Measurements from ENCODE around the gene LEUTX.
"Not testable (repeated sequence)": the region's sequence is repeated elsewhere in the genome, so short reads cannot be mapped to it uniquely, and the experiment has no call there.

The LEUTX gene

GRCh38 chr19:39759457-39760184 is 19.0 kb upstream of the LEUTX start:
- peak; percentile 71 for DNase-seq (ENCODE audit: extremely low read depth, insufficient read length)
- Histone ChIP-seq H3K4me3 (replicated peaks; ENCODE audit: low read depth, low read length) (no peak overlapping the region), H3K36me3 (ENCODE audit: control insufficient read depth, insufficient read depth, low read length) (no peaks in the 10 kb centered on the region), H3K27me3 (replicated peaks; ENCODE audit: control insufficient read depth, insufficient read depth, low read length) (no peaks in the 10 kb centered on the region)
- no peak for TF ChIP-seq CTCF (IDR thresholded peaks at IDR 0.05; ENCODE audit: insufficient read depth, low read length, poor library complexity, severe bottlenecking)

- not testable (repeated sequence) for H3K27me3 ChIP-seq (replicated peaks; ENCODE audit: control insufficient read depth, insufficient read depth, low read length); H3K4me3 ChIP-seq (replicated peaks; ENCODE audit: low read depth, low read length); DNase-seq (ENCODE audit: extremely low read depth, insufficient read length); H3K36me3 ChIP-seq (ENCODE audit: control insufficient read depth, insufficient read depth, low read length)
These were observed 16.8 kb upstream of the LEUTX start for GRCh38 chr19:39761851-39762250.

DNA sequence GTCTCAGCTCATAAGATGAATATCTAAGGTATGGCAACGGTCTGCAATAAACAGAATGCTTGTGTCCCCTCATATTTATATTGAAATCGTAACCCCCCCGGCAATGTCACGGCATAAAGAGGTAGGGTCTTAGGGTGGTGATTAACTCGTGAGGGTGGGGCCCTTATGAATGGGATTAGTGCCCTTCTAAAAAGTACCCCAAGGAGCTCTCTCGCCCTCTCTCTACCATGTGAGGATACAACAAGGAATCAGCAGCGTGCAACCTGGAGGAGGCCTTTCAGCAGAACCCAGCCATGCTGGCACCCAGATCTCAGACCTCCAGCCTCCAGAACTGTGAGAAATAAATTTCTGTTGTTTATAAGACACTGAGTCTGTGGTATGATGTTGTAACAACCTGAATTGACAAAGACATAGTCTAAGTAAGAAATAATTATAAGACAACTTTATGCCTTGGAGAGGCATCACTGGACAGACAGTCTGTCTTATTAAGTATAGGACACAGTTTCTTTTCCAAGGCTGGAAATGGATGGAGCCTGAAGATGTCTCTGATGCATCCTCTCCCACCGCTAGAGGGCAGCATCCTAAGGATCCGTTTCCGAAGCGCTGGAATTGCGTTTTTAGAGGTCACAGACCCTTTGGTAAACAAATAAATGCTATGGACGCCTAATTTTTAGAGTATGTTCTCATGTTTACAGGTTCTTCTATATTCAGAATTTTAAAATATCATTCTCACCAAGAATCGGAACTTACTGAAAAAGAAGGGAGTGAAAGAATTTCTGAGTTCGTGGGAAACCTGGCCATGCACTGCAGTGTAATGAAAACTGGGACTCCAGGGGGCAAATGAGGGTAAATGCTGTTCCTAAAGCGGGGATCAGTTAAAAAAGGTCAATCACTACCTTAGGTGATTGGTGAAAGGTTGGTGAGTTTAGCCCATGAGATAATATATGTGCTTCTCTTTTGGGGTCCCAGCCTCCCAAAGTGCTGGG is 13.3 kb upstream of the LEUTX start:
- TF ChIP-seq CTCF (IDR thresholded peaks at IDR 0.05; ENCODE audit: insufficient read depth, low read length, poor library complexity, severe bottlenecking): peak; percentile 73
- Histone ChIP-seq H3K4me3 (replicated peaks; ENCODE audit: low read depth, low read length) (no peak overlapping the region), H3K36me3 (ENCODE audit: control insufficient read depth, insufficient read depth, low read length) (no peaks in the 10 kb centered on the region), H3K27me3 (replicated peaks; ENCODE audit: control insufficient read depth, insufficient read depth, low read length) (no peaks in the 10 kb centered on the region)
- DNase-seq (ENCODE audit: extremely low read depth, insufficient read length): no peak

GRCh38 chr19:39768334-39768733 is 10.3 kb upstream of the LEUTX start:
- Histone ChIP-seq H3K4me3 (replicated peaks; ENCODE audit: low read depth, low read length) (no peak overlapping the region), H3K36me3 (ENCODE audit: control insufficient read depth, insufficient read depth, low read length) (no peaks in the 10 kb centered on the region), H3K27me3 (replicated peaks; ENCODE audit: control insufficient read depth, insufficient read depth, low read length) (no peaks in the 10 kb centered on the region)
- no peak for TF ChIP-seq CTCF (IDR thresholded peaks at IDR 0.05; ENCODE audit: insufficient read depth, low read length, poor library complexity, severe bottlenecking)
- DNase-seq (ENCODE audit: extremely low read depth, insufficient read length): no peak

DNA sequence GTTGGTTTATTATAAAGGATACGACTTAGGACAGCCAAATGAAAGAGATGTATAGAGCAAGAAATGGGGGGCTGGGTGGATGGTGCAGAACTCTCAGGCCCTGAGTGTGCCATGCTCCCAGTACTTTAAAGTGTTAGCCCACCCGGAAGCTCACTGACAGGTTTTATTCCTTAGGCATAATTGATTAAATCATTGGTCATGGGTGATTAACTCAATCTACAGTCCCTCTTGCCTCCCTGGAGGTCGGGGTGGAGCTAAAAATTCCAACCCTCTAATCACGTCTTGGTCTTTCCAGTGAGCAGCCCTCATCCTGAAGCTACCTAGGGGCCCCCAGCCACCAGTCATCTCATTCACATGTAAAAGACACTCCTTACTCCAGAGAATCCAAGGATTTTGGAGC is 9.9 kb upstream of the LEUTX start:
- Histone ChIP-seq H3K27me3 (replicated peaks; ENCODE audit: control insufficient read depth, insufficient read depth, low read length) (no peaks in the 10 kb centered on the region), H3K36me3 (ENCODE audit: control insufficient read depth, insufficient read depth, low read length) (no peaks in the 10 kb centered on the region), H3K4me3 (replicated peaks; ENCODE audit: low read depth, low read length) (no peak overlapping the region)
- DNase-seq (ENCODE audit: extremely low read depth, insufficient read length): no peak
- no peak for TF ChIP-seq CTCF (IDR thresholded peaks at IDR 0.05; ENCODE audit: insufficient read depth, low read length, poor library complexity, severe bottlenecking)

DNA sequence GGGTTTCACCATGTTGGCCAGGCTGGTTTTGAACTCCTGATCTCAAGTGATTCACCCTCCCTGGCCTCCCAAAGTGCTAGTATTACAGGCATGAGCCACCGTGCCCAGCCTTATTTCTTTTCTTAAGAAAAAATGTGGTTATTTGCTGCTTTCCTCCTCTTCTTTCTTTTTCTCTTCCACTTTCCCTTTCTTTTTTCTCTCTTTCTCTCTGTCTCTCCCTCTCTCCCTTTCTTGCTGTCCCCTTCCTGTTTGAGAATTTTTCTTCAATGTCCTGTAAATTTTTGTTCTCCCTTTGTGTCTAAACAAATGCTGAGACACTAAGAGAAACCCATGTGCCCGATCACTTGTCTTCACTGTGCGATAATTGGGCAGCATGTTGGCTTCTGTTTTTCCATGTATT is 2.2 kb downstream of the LEUTX start:
- no peak for TF ChIP-seq CTCF (IDR thresholded peaks at IDR 0.05; ENCODE audit: insufficient read depth, low read length, poor library complexity, severe bottlenecking)
- DNase-seq (ENCODE audit: extremely low read depth, insufficient read length): no peak
- Histone ChIP-seq H3K4me3 (replicated peaks; ENCODE audit: low read depth, low read length) (no peak overlapping the region), H3K27me3 (replicated peaks; ENCODE audit: control insufficient read depth, insufficient read depth, low read length) (no peaks in the 10 kb centered on the region), H3K36me3 (ENCODE audit: control insufficient read depth, insufficient read depth, low read length) (no peaks in the 10 kb centered on the region)
